Activated naive CD8-positive, alpha-beta T cell treated with anti-CD3 and anti-CD28 coated beads, Interleukin-2, amount 10 ng/mL, durations not matched to agents 7 days and 5 days (primary cell): Measurements from ENCODE around the gene LIPH. TPM values are rescaled to one million over a fixed set of nuclear protein-coding genes. Genes with fewer than 3 reads are reported as not detected.

Experiments
- ATAC-seq: fragments of 150-1000 bp; cut with Tn5 transposase; one replicate; pipeline ENCODE4 v1.10.0; 2021; ENCODE audit warnings: low read depth, moderate library complexity
- POLR2A ChIA-PET: fragments of 350-600 bp; sonication (Branson Sonifier 250); formaldehyde crosslinking; loops from one replicate; lab custom pipeline; 2021; ENCODE audit warnings: antibody characterized with exemption; lab: Charles Lee
- DNase-seq: peaks from one replicate; pipeline ENCODE4 v3.0.0; 2021
- H3K27ac Mint-ChIP-seq: one replicate; pipeline ENCODE4 v1.8.0; 2022; ENCODE audit warnings: mild to moderate bottlenecking, mixed read lengths
- H3K27me3 Mint-ChIP-seq: one replicate; pipeline ENCODE4 v1.8.0; 2022; ENCODE audit warnings: mild to moderate bottlenecking, moderate library complexity, mixed read lengths
- H3K36me3 Mint-ChIP-seq: one replicate; pipeline ENCODE4 v1.8.0; 2021; ENCODE audit warnings: mild to moderate bottlenecking, mixed read lengths
- H3K4me1 Mint-ChIP-seq: one replicate; pipeline ENCODE4 v1.8.0; 2021; ENCODE audit warnings: mixed read lengths
- H3K4me3 Mint-ChIP-seq: one replicate; pipeline ENCODE4 v1.8.0; 2022; ENCODE audit warnings: mild to moderate bottlenecking, moderate library complexity, mixed read lengths
- H3K9me3 Mint-ChIP-seq: one replicate; pipeline ENCODE4 v1.8.0; 2021; ENCODE audit warnings: mixed read lengths
- total RNA-seq, 2 experiments: library from RNA; stranded (reverse); gene quantifications; one replicate each; pipeline ENCODE4 v1.2.3, GENCODE V29; 2021

The LIPH gene
- total RNA-seq, 2 experiments from 2014 or later = not detected

GRCh38 chr3:185460719-185461350, 91.6 kb downstream of the LIPH start:
- H3K36me3 Mint-ChIP-seq = no peaks in the 10 kb centered on the region
- no peak for DNase-seq
- no peaks in the 10 kb centered on the region for H3K9me3 Mint-ChIP-seq
- no peak overlapping the region for H3K4me3 Mint-ChIP-seq
- no peaks in the 10 kb centered on the region for H3K4me1 Mint-ChIP-seq
- H3K27me3 Mint-ChIP-seq = no peaks in the 10 kb centered on the region
- POLR2A ChIA-PET = no interaction called here
- H3K27ac Mint-ChIP-seq = no peak overlapping the region
- ATAC-seq = no peak

- DNase-seq = no peak
- no peaks in the 10 kb centered on the region for H3K4me1 Mint-ChIP-seq
- H3K27me3 Mint-ChIP-seq = no peaks in the 10 kb centered on the region
- H3K27ac Mint-ChIP-seq = no peak overlapping the region
- no peak for ATAC-seq
- H3K9me3 Mint-ChIP-seq = no peaks in the 10 kb centered on the region
- H3K4me3 Mint-ChIP-seq = no peak overlapping the region
- POLR2A ChIA-PET = no interaction called here
- H3K36me3 Mint-ChIP-seq = no peaks in the 10 kb centered on the region
Observed at GRCh38 chr3:185460309-185460708, 92.1 kb downstream of the LIPH start.

- DNase-seq (no peak), ATAC-seq (no peak)
- Mint-ChIP-seq H3K4me1 (no peaks in the 10 kb centered on the region), H3K36me3 (no peaks in the 10 kb centered on the region), H3K27ac (no peak overlapping the region), H3K9me3 (no peaks in the 10 kb centered on the region), H3K4me3 (no peak overlapping the region), H3K27me3 (no peaks in the 10 kb centered on the region)
- POLR2A ChIA-PET = no interaction called here
Observed at GRCh38 chr3:185457376-185457775, 95.0 kb downstream of the LIPH start.

Other genes with a start within 250 kb of the LIPH start
- 10 to 100 TPM; 11.4 to 12.5 TPM for gene MAP3K13, start 189.5 kb downstream of the LIPH start, total RNA-seq
- 10 to 100 TPM; 20.9 to 23.7 TPM for gene TMEM41A, start 53.6 kb downstream of the LIPH start, total RNA-seq
- gene SENP2, start 33.7 kb upstream of the LIPH start, total RNA-seq = 10 to 100 TPM; 31.4 to 32.4 TPM